NCI-H2196 (cell line): ENCODE data around the gene NR5A2.
"Not testable (repeated sequence)": the region's sequence is repeated elsewhere in the genome, so short reads cannot be mapped to it uniquely, and the experiment has no call there.

Experiments
- DNase-seq: peaks from one replicate; lab custom pipeline; 2025; ENCODE audit not compliant: unreplicated experiment; lab: John Stamatoyannopoulos, UW

NR5A2 gene

DNA sequence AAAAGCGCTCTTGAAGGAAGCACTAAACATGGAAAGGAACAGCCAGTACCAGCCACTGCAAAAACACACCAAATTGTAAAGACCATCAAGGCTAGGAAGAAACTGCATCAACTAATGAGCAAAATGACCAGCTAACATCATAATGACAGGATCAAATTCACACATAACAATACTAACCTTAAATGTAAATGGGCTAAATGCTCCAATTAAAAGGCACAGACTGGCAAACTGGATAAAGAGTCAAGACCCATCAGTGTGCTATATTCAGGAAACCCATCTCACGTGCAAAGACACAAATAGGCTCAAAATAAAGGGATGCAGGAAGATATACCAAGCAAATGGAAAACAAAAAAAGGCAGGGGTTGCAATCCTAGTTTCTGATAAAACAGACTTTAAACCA is 159.8 kb downstream of the NR5A2 start:
- DNase-seq: not testable (repeated sequence)

- DNase-seq: no peak
Measured at GRCh38 chr1:200191993-200192392, 164.5 kb downstream of the NR5A2 start.

- DNase-seq: no peak
Measured at GRCh38 chr1:200194477-200194876, 167.0 kb downstream of the NR5A2 start.

DNA sequence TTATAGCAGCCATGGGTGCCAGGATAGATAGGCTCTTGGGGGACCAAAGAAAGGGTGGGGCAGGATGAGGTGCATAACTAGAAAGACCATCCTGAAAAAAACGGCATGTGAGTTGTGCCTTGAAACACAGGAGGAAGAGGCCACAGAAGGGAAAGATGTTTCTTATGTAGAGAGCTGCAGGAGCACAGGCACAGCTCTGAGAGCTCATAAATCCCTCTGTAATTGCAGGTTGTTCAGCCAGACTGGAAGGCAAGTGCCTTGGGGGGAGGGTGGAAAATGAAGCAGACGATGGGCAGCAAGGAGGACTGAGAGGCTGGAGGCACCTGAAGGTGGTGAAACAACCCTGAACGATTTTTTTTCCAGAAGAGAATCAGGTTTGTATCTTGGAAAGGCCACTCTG is 170.7 kb downstream of the NR5A2 start:
- no peak for DNase-seq

DNA sequence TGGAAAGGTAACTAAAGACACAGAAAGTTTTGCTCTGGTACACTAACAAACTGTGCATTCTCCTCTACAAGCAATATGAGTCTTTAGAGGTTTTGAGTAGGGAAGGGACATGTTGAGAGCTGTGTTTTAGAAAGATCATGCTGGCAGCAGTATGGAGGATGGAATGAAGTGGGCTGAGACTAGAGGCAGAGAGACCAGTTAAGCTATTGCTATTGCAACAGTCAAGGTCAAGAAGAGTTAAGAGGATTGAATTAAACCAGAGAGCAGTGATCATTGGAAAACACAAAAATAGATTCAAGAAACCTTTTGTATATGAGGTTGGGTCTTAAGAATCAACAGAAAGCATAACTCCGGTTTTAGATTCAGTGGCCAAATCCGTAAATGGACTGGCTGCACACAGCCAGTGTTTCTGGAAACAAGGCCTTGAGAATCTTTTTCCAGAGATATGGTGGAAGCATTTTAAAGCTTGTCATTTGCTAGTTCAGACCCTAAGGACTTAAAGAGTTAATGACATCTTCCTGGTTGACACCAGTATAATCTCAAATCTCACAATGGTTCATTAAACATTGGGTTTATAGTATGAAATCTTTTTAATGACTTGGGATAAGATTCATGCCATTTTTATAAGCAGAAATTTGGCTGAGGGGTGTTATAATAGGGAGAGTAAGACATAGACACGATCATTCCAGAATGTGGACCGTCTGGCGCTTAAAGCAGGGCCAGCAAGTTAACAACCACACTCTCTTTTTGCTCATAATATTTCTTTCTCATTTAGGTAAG is 177.9 kb downstream of the NR5A2 start:
- no peak for DNase-seq

DNA sequence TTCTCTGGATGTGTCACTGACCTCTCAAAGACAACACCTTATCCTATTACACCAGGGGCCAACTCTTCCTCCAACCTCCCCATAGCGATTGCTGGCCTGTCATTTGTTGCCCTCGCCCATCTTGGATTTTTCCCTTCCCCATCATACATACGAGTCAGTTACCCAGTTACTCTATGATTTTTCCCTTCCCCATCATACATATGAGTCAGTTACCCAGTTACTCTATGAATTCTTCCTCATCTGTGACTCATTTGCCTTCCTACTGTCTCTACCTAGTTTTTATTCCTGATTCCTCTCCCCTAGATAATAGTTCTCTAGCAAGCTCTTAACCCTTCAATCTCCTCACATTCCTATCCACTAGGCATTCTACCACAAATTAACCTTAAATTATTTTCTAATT is 178.8 kb downstream of the NR5A2 start:
- no peak for DNase-seq

- no peak for DNase-seq
Measured at GRCh38 chr1:200206761-200207160, 179.3 kb downstream of the NR5A2 start.

GRCh38 chr1:200207711-200208126 is 180.2 kb downstream of the NR5A2 start:
- no peak for DNase-seq

GRCh38 chr1:200211157-200211556 is 183.6 kb downstream of the NR5A2 start:
- DNase-seq: no peak

DNA sequence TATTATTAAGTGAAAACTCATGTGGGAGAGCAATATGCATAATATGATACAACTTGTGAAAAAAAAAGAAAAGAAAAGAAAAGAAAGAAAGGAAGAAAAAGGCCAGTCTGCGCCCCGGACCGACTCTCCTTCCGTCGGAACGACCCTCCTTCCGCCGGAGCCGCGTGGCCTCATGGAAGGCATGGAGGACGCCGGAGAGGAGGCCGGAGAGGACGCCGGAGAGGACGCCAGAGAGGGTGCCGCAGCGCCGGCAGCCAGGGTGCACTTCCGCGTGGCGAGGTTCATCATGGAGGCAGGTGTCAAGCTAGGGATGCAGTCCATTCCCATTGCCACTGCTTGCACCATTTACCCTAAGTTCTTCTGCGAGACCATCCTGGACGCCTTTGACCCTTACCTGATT is 185.9 kb downstream of the NR5A2 start:
- no peak for DNase-seq

DNA sequence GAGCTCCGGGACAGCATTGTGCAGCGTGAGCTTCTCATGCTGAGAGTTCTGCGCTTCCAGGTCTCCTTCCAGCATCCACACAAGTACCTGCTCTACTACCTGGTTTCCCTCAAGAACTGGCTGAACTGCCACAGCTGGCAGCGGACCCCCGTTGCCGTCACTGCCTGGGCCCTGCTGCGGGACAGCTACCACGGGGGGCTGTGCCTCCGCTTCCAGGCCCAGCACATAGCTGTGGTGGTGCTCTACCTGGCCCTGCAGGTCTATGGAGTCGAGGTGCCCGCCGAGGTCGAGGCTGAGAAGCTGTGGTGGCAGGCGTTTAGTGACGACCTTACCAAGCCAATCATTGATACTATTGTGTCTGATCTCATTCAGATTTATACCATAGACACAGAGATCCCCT is 186.4 kb downstream of the NR5A2 start:
- no peak for DNase-seq

GRCh38 chr1:200215350-200215749 is 187.8 kb downstream of the NR5A2 start:
- DNase-seq: no peak

DNA sequence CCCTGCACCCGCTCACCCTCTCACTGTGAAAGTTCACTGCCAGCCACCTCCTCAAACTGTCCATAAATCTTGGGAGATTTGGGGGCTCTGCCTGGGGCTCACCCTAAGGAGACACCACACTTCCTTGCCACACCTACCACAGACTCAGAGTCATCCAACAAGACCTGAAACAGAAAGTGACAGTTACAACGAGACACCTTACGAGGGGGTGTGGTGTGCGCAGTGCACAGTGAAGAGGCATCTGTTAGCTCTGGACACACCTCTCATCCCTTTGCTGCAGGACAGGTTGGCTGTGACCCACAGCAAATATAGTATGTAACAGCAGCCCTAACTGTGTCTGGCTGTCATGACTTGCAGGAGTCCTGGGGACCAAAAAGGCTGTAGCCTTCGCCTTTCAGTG is 190.2 kb downstream of the NR5A2 start:
- DNase-seq: no peak

GRCh38 chr1:200221614-200222282 is 194.2 kb downstream of the NR5A2 start:
- DNase-seq: no peak

DNA sequence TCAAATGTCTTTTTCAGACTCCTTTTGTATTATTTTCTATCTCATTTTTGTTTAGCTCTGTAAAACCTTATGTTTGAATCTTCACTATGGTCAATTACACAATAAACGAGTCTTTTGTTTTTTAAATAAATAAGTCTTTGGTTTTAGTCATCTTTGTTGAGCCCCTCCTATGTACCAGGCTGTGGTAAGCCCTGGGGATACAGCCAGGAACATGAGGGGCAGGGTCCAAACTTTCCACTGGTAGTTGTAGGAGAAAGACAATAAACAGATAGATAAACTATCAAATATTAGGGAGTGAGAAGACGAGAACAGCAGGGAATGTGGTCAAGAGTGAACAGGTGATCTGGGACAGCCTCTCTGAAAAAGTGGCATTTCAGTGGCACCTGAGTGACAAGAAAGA is 195.7 kb downstream of the NR5A2 start:
- no peak for DNase-seq

DNA sequence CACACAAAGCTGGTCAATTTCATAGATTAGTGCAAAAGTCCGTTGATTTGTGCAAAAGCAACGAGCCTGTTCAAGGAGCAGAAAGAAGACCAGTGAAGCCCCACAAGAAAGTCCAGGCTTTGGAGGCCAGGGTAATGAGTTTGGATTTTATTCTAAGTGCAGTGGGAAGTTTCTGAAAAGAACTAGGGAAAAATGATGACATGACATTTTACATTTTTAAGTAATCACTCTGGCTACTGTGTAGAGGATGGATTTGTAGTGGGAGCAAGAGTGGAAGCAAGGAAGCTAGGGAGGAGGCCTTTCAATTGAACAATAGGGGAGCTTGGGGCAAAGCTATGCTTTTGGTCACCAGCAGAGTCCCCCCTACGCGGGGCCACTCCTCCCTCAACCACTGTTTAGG is 196.1 kb downstream of the NR5A2 start:
- DNase-seq: no peak

- DNase-seq: no peak
Measured at GRCh38 chr1:200224315-200224714, 196.8 kb downstream of the NR5A2 start.

- no peak for DNase-seq
Measured at GRCh38 chr1:200226268-200226968, 198.9 kb downstream of the NR5A2 start.

- DNase-seq: no peak
Measured at GRCh38 chr1:200226969-200227303, 199.4 kb downstream of the NR5A2 start.
